ENCODE data around the gene EIF2B1. TPM values are rescaled to one million over a fixed set of nuclear protein-coding genes. Genes with fewer than 3 reads are reported as not detected.

EIF2B1 gene
- polyA plus RNA-seq, 1 of the 3 experiments (the other 2 are of a cell fraction), result 90.5 TPM

- TF ChIP-seq POLR2AphosphoS5 (IDR thresholded peaks at IDR 0.05; ENCODE audit: low read depth, low read length), result no peak
- no peak for TF ChIP-seq CHD2 (IDR thresholded peaks at IDR 0.05; ENCODE audit: low read length, partially characterized antibody)
- TF ChIP-seq TCF12 (IDR thresholded peaks at IDR 0.05), result no peak
Observed at GRCh38 chr12:123657211-123657610, 23.7 kb upstream of the EIF2B1 start (continued).

- Histone ChIP-seq H3K27ac (ENCODE audit: low read depth in 2 of 2, low read length in 1 of 2) (no peak overlapping the region), H4K20me1 (ENCODE audit: insufficient read depth) (no peaks in the 10 kb centered on the region), H3K4me2 (no peak overlapping the region), H3K9ac (no peak overlapping the region), H3K4me1 (ENCODE audit: control insufficient read depth in 1 of 2, insufficient read depth in 2 of 2, low read depth in 1 of 2, low read length in 1 of 2) (peaks cover 0 to 12% of the 10 kb centered on the region in 2 experiments; a peak in 1 of 4 replicates), H3K79me2 (ENCODE audit: insufficient read depth) (no peaks in the 10 kb centered on the region), H3K4me3 (ENCODE audit: low read depth in 2 of 2, low read length in 1 of 2) (no peak overlapping the region), H3K36me3 (replicated peaks in 1 of 2; ENCODE audit: control insufficient read depth in 1 of 2, insufficient read depth in 2 of 2, low read length in 1 of 2) (peaks cover 40 to 46% of the 10 kb centered on the region in 2 experiments), H3F3A (replicated peaks; ENCODE audit: insufficient read depth) (peaks cover 26% of the 10 kb centered on the region), H2AFZ (ENCODE audit: low read depth) (no peak overlapping the region), H3K9me2 (no peaks in the 10 kb centered on the region), H3K9me3 (no peaks in the 10 kb centered on the region), H3K27me3 (ENCODE audit: insufficient read depth) (no peaks in the 10 kb centered on the region)
- TF ChIP-seq NRF1 (IDR thresholded peaks at IDR 0.05; ENCODE audit: low read depth, low read length), result no peak
- TF ChIP-seq NFIC (IDR thresholded peaks at IDR 0.05; ENCODE audit: borderline replicate concordance), result no peak
- TF ChIP-seq RCOR1 (IDR thresholded peaks at IDR 0.05; ENCODE audit: low read length), result no peak
- TF ChIP-seq USF1 (IDR thresholded peaks at IDR 0.05; ENCODE audit: borderline replicate concordance, low read depth), result no peak
- POLR2A ChIA-PET, result interaction anchor here (1.1 kb wide), 1 partner anchor 15 kb away, joined by 3 read pairs; the partner anchor contains the start of gene TCTN2
- WGBS (ENCODE audit: low lambda C conversion rate), result 91% methylated on average over 4 of the region's 4 CpGs
- CTCF ChIA-PET, result interaction anchor here (1.4 to 1.6 kb wide), 2 partner anchors 15 to 19 kb away, joined by 3 to 4 read pairs; partner anchors contain the start of gene TCTN2
- DNase-seq, result no peak
Observed at GRCh38 chr12:123656392-123656791, 22.9 kb upstream of the EIF2B1 start.

- H3K27me3 ChIP-seq (ENCODE audit: insufficient read depth), result no peaks in the 10 kb centered on the region
- H3F3A ChIP-seq (replicated peaks; ENCODE audit: insufficient read depth), result peaks cover 20% of the 10 kb centered on the region
- 92% methylated on average over 5 of the region's 5 CpGs for WGBS (ENCODE audit: low lambda C conversion rate)
- TF ChIP-seq TAF1 (IDR thresholded peaks at IDR 0.05; ENCODE audit: borderline replicate concordance, low read depth, low read length) (no peak), TEAD4 (IDR thresholded peaks at IDR 0.05; ENCODE audit: borderline replicate concordance, insufficient read depth) (no peak), TCF12 (IDR thresholded peaks at IDR 0.05) (no peak), GABPA (IDR thresholded peaks at IDR 0.05; ENCODE audit: low read depth) (no peak), FOSL2 (IDR thresholded peaks at IDR 0.05; ENCODE audit: borderline replicate concordance, low read depth) (no peak), RFX5 (IDR thresholded peaks at IDR 0.05; ENCODE audit: low read length) (no peak), GATA2 (CRISPR knock-in tag; IDR thresholded peaks at IDR 0.05) (no peak), MXI1 (IDR thresholded peaks at IDR 0.05; ENCODE audit: low read depth, low read length) (no peak), MEF2A (IDR thresholded peaks at IDR 0.05; ENCODE audit: borderline replicate concordance, low read depth) (no peak), RAD21 (IDR thresholded peaks at IDR 0.05; ENCODE audit: low read length) (no peak), CTCF (IDR thresholded peaks at IDR 0.05) (no peak), NFIC (IDR thresholded peaks at IDR 0.05; ENCODE audit: borderline replicate concordance) (no peak), SIN3A (IDR thresholded peaks at IDR 0.05; ENCODE audit: borderline replicate concordance, low read depth, low read length) (no peak), RCOR1 (IDR thresholded peaks at IDR 0.05; ENCODE audit: low read length) (no peak), NRF1 (IDR thresholded peaks at IDR 0.05; ENCODE audit: low read depth, low read length) (no peak)
- no peaks in the 10 kb centered on the region for H3K79me2 ChIP-seq (ENCODE audit: insufficient read depth)
- H3K4me2 ChIP-seq, result no peak overlapping the region
- no peak overlapping the region for H3K4me3 ChIP-seq (ENCODE audit: low read depth in 2 of 2, low read length in 1 of 2)
- no peak overlapping the region for H2AFZ ChIP-seq (ENCODE audit: low read depth)
- H4K20me1 ChIP-seq (ENCODE audit: insufficient read depth), result no peaks in the 10 kb centered on the region
- H3K9ac ChIP-seq, result no peak overlapping the region
- ChIA-PET POLR2A (no interaction called here), CTCF (interaction anchor here (0.6 kb wide), 1 partner anchor 15 kb away, joined by 3 read pairs; no protein-coding TSS in a partner anchor)
- peaks cover 0 to 5% of the 10 kb centered on the region in 2 experiments; a peak in 1 of 4 replicates for H3K4me1 ChIP-seq (ENCODE audit: control insufficient read depth in 1 of 2, insufficient read depth in 2 of 2, low read depth in 1 of 2, low read length in 1 of 2)
- no peaks in the 10 kb centered on the region for H3K9me2 ChIP-seq
- DNase-seq, result no peak
- no peaks in the 10 kb centered on the region for H3K9me3 ChIP-seq
- H3K36me3 ChIP-seq (replicated peaks in 1 of 2; ENCODE audit: control insufficient read depth in 1 of 2, insufficient read depth in 2 of 2, low read length in 1 of 2), result peaks cover 46 to 47% of the 10 kb centered on the region in 2 experiments
- H3K27ac ChIP-seq (ENCODE audit: low read depth in 2 of 2, low read length in 1 of 2), result no peak overlapping the region
Observed at GRCh38 chr12:123655420-123655819, 21.9 kb upstream of the EIF2B1 start.
